Mammary epithelial cell (primary cell): ENCODE measurements around the gene OTOGL.

Experiments used
- CTCF ChIP-seq, 2 donors: IDR thresholded peaks in 1 of 2; conservative IDR thresholded peaks in 1 of 2; 2 replicates each; pipeline ENCODE4 v1.5.1; 2011 to 2012; ENCODE audit warnings: inconsistent platforms in 2 of 2, low read length in 2 of 2, mild to moderate bottlenecking in 2 of 2, control low read depth in 1 of 2, low read depth in 1 of 2; ENCODE audit not compliant: insufficient read depth in 1 of 2; ENCODE audit errors: extremely low read depth in 1 of 2
- EZH2 ChIP-seq: IDR thresholded peaks from 2 replicates; pipeline ENCODE4 v1.6.1; 2012; ENCODE audit warnings: low read length, inconsistent platforms, borderline replicate concordance

- no peak for TF ChIP-seq CTCF (conservative IDR thresholded peaks at IDR 0.05 in 1 of 2, IDR thresholded peaks at IDR 0.05 in 1 of 2; ENCODE audit: extremely low read depth in 1 of 2, insufficient read depth in 1 of 2, low read depth in 1 of 2, low read length in 2 of 2)
- TF ChIP-seq EZH2: no peak
Observed at GRCh38 chr12:80282761-80283160, 183.4 kb downstream of the OTOGL start.
